Endodermal cell (in vitro differentiated cells): ENCODE data around the gene TRIB2. TPM values are rescaled to one million over a fixed set of nuclear protein-coding genes. Genes with fewer than 3 reads are reported as not detected.
"Not testable (repeated sequence)": the region's sequence is repeated elsewhere in the genome, so short reads cannot be mapped to it uniquely, and the experiment has no call there.

ENCODE experiments used
- DNase-seq: peaks from one replicate; pipeline ENCODE4 v3.0.0-alpha.2; 2017
- H3K27ac ChIP-seq: 2 replicates; pipeline ENCODE4 v1.5.1; 2013; ENCODE audit warnings: mild to moderate bottlenecking, low read depth, low read length, moderate library complexity
- H3K27me3 ChIP-seq: 2 replicates; pipeline ENCODE4 v1.6.1; 2013; ENCODE audit warnings: mild to moderate bottlenecking, low read length, moderate library complexity; ENCODE audit not compliant: insufficient read depth, control insufficient read depth, poor library complexity, severe bottlenecking
- H3K36me3 ChIP-seq: 2 replicates; pipeline ENCODE4 v1.7.0; 2013; ENCODE audit warnings: mild to moderate bottlenecking, low read length, moderate library complexity; ENCODE audit not compliant: control insufficient read depth, insufficient read depth
- H3K4me1 ChIP-seq: one replicate; pipeline ENCODE4 v1.7.0; 2013; ENCODE audit warnings: low read length; ENCODE audit not compliant: control insufficient read depth, insufficient read depth
- H3K4me3 ChIP-seq: 2 replicates; pipeline ENCODE4 v1.5.1; 2013; ENCODE audit warnings: mild to moderate bottlenecking, low read length, moderate library complexity
- H3K9ac ChIP-seq: 2 replicates; pipeline ENCODE4 v1.6.1; 2013; ENCODE audit warnings: mild to moderate bottlenecking, low read length, moderate library complexity; ENCODE audit not compliant: poor library complexity, severe bottlenecking; ENCODE audit errors: extremely low read depth
- H3K9me3 ChIP-seq: 2 replicates; pipeline ENCODE4 v1.6.1; 2013; ENCODE audit warnings: mild to moderate bottlenecking, low read length, moderate library complexity; ENCODE audit not compliant: control insufficient read depth
- H3K27ac Mint-ChIP-seq: 2 replicates; pipeline ENCODE4 v1.8.0; 2020; ENCODE audit warnings: mixed read lengths
- H3K27me3 Mint-ChIP-seq: 2 replicates; pipeline ENCODE4 v1.8.0; 2021; ENCODE audit warnings: mild to moderate bottlenecking, mixed read lengths; ENCODE audit not compliant: insufficient read depth
- H3K36me3 Mint-ChIP-seq: 2 replicates; pipeline ENCODE4 v1.8.0; 2020; ENCODE audit warnings: low read depth, mixed read lengths
- H3K4me1 Mint-ChIP-seq: 2 replicates; pipeline ENCODE4 v1.8.0; 2020; ENCODE audit warnings: mixed read lengths
- H3K4me3 Mint-ChIP-seq: 2 replicates; pipeline ENCODE4 v1.8.0; 2020; ENCODE audit warnings: mild to moderate bottlenecking, moderate library complexity, mixed read lengths
- H3K9me3 Mint-ChIP-seq: 2 replicates; pipeline ENCODE4 v1.8.0; 2020; ENCODE audit warnings: mild to moderate bottlenecking, mixed read lengths
- CTCF ChIP-seq: fragments of 200-600 bp; sonication (generic); conservative IDR thresholded peaks from 2 replicates; pipeline ENCODE4 v1.5.0; 2021; ENCODE audit warnings: antibody characterized with exemption, mild to moderate bottlenecking
- WGBS, 2 experiments: methylation state at CpG; one replicate each; pipeline versions ENCODE4 v1.1.5 to v1.1.7; 2013; ENCODE audit warnings: missing lambda C conversion rate in 2 of 2, mixed read lengths in 1 of 2; ENCODE audit not compliant: insufficient coverage in 1 of 2, insufficient read length in 1 of 2; 5-methylcytosine and 5-hydroxymethylcytosine counted together
- total RNA-seq, 2 donors: library from RNA; stranded (reverse); fragmentation: NEBNext Ultra II Directional in 1 of 2; extraction: Animal tissue kit (Norgen Biotek cat#: 25700) in 1 of 2; gene quantifications; 2 replicates in 1 of 2; 3 replicates in 1 of 2; pipeline ENCODE4 v1.2.1, GENCODE V29; 2021

TRIB2 gene
- total RNA-seq, 2 donors from 2014 or later = 23.8 to 29.8 TPM

- Histone ChIP-seq H3K27ac (no peak overlapping the region), H3K9me3 (peaks cover 7% of the 10 kb centered on the region), H3K36me3 (no peaks in the 10 kb centered on the region), H3K27me3 (no peaks in the 10 kb centered on the region), H3K4me1 (no peaks in the 10 kb centered on the region), H3K9ac (no peak overlapping the region), H3K4me3 (no peak overlapping the region)
- H3K9me3 Mint-ChIP-seq = peaks cover 6% of the 10 kb centered on the region
- H3K36me3 Mint-ChIP-seq = no peaks in the 10 kb centered on the region
- H3K27me3 Mint-ChIP-seq = peaks cover 2% of the 10 kb centered on the region
- H3K4me1 Mint-ChIP-seq = peaks cover 9% of the 10 kb centered on the region
- TF ChIP-seq CTCF = no peak
- DNase-seq = no peak
- no peak overlapping the region for H3K27ac Mint-ChIP-seq
- no peak overlapping the region for H3K4me3 Mint-ChIP-seq
- 88 to 100% methylated on average over 1 to 4 of the region's 4 CpGs for WGBS, 2 experiments
Measured at GRCh38 chr2:12676771-12677170, 40.0 kb upstream of the TRIB2 start.

- peaks cover 7% of the 10 kb centered on the region for H3K9me3 ChIP-seq
- no peak overlapping the region for H3K27ac Mint-ChIP-seq
- H3K27me3 Mint-ChIP-seq = peaks cover 5% of the 10 kb centered on the region
- H3K27me3 ChIP-seq = no peaks in the 10 kb centered on the region
- peaks cover 6% of the 10 kb centered on the region for H3K4me1 ChIP-seq
- DNase-seq = no peak
- peaks cover 18% of the 10 kb centered on the region for H3K4me1 Mint-ChIP-seq
- H3K4me3 ChIP-seq = no peak overlapping the region
- H3K9me3 Mint-ChIP-seq = peaks cover 6% of the 10 kb centered on the region
- no peak overlapping the region for H3K27ac ChIP-seq
- no peaks in the 10 kb centered on the region for H3K36me3 Mint-ChIP-seq
- no peaks in the 10 kb centered on the region for H3K36me3 ChIP-seq
- no peak overlapping the region for H3K9ac ChIP-seq
- 100% methylated on average over 2 of the region's 2 CpGs; no CpG with 5 or more reads in 1 of the 2 experiments for WGBS, 2 experiments
- no peak for TF ChIP-seq CTCF
- H3K4me3 Mint-ChIP-seq = no peak overlapping the region
Measured at GRCh38 chr2:12678186-12678585, 38.5 kb upstream of the TRIB2 start.

- H3K4me1 Mint-ChIP-seq = peaks cover 28% of the 10 kb centered on the region
- peak; percentile 53 for TF ChIP-seq CTCF
- peaks cover 5% of the 10 kb centered on the region for H3K27me3 Mint-ChIP-seq
- no peak overlapping the region for H3K9ac ChIP-seq
- 95 to 100% methylated on average over 4 to 5 of the region's 5 CpGs for WGBS, 2 experiments
- H3K27me3 ChIP-seq = no peaks in the 10 kb centered on the region
- H3K36me3 Mint-ChIP-seq = no peaks in the 10 kb centered on the region
- peaks cover 7% of the 10 kb centered on the region for H3K9me3 ChIP-seq
- H3K4me3 Mint-ChIP-seq = no peak overlapping the region
- DNase-seq = no peak
- H3K27ac ChIP-seq = no peak overlapping the region
- H3K9me3 Mint-ChIP-seq = peaks cover 6% of the 10 kb centered on the region
- no peak overlapping the region for H3K4me3 ChIP-seq
- no peaks in the 10 kb centered on the region for H3K36me3 ChIP-seq
- peaks cover 9% of the 10 kb centered on the region for H3K4me1 ChIP-seq
- H3K27ac Mint-ChIP-seq = no peak overlapping the region
Measured at GRCh38 chr2:12679550-12680072, 37.1 kb upstream of the TRIB2 start.

GRCh38 chr2:12680115-12680514 lies 36.6 kb upstream of the TRIB2 start:
- not testable (repeated sequence) for H3K27me3 Mint-ChIP-seq, H3K27ac Mint-ChIP-seq, H3K4me1 ChIP-seq, H3K9ac ChIP-seq, H3K9me3 ChIP-seq, H3K4me3 ChIP-seq, DNase-seq, H3K36me3 ChIP-seq, H3K27ac ChIP-seq, H3K4me3 Mint-ChIP-seq, H3K27me3 ChIP-seq, H3K36me3 Mint-ChIP-seq, H3K9me3 Mint-ChIP-seq
- WGBS, 2 experiments = 93 to 100% methylated on average over 1 of the region's 1 CpG
- H3K4me1 Mint-ChIP-seq = peaks cover 28% of the 10 kb centered on the region
